Upper lobe of left lung (tissue), 4 donors: ENCODE measurements around the gene SMG7.

Source experiments
- EP300 ChIP-seq, 4 donors: sonication (generic); formaldehyde crosslinking; IDR thresholded peaks; one replicate each; pipeline ENCODE4 v1.5.1; 2017; ENCODE audit warnings: antibody characterized with exemption in 4 of 4, control low read depth in 2 of 4
- TF ChIP-seq, protein P1 (sequence below), 6 experiments: fragments of 450-650 bp in 4 of 6; fragments of 200-600 bp in 2 of 6; sonication (generic) in 2 of 6; IDR thresholded peaks; one replicate each; pipeline ENCODE4 v1.5.1; 2016 to 2019; ENCODE audit warnings: antibody characterized with exemption in 6 of 6

DNA sequence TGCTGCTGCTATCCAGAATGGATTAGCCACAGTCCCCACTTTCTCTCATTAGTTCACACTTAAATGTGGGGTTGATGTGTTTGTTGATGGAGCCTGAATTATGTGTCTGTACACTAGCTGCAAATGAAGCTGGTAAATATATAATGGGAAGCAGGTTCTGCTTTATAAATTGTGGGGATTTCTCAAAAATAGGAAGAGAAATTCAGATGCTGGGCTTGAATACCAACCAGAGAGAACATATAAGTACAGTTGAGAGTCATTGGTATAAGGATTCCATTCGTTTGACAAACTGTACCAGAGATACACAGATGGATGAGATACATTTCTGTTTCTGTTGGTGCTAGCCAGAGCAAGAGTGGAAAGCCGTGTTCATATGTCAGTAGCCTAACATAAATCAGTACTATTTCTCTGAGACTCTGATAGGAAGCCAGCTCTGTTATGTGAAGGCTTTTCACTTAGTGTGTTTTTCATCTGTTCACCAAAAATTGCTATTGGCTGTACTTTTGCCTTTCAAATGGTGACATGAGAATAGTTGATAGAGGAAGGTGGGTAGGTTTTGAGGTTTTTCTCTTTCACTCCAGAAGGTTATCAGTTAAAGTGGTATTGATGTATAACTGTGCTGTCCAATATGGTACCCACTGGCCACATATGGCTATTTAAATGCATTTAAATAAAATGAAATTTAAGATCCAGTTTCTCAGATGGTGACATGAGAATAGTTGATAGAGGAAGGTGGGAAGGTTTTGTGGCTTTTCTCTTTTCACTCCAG is 15.6 kb downstream of the SMG7 start:
- TF ChIP-seq, protein P1, sequence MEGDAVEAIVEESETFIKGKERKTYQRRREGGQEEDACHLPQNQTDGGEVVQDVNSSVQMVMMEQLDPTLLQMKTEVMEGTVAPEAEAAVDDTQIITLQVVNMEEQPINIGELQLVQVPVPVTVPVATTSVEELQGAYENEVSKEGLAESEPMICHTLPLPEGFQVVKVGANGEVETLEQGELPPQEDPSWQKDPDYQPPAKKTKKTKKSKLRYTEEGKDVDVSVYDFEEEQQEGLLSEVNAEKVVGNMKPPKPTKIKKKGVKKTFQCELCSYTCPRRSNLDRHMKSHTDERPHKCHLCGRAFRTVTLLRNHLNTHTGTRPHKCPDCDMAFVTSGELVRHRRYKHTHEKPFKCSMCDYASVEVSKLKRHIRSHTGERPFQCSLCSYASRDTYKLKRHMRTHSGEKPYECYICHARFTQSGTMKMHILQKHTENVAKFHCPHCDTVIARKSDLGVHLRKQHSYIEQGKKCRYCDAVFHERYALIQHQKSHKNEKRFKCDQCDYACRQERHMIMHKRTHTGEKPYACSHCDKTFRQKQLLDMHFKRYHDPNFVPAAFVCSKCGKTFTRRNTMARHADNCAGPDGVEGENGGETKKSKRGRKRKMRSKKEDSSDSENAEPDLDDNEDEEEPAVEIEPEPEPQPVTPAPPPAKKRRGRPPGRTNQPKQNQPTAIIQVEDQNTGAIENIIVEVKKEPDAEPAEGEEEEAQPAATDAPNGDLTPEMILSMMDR (IDR thresholded peaks at IDR 0.05) = no peak
- TF ChIP-seq EP300 (IDR thresholded peaks at IDR 0.05) = no peak
